Endothelial cell (in vitro differentiated cells): ENCODE results near the gene KCNE3. TPM values are rescaled to one million over a fixed set of nuclear protein-coding genes. Genes with fewer than 3 reads are reported as not detected.

Experiments
- DNase-seq: peaks from one replicate; pipeline ENCODE4 v3.0.0; 2021; ENCODE audit warnings: low spot score
- H3K27ac Mint-ChIP-seq: one replicate; pipeline ENCODE4 v1.8.0; 2021; ENCODE audit warnings: mixed read lengths, inconsistent platforms; ENCODE audit not compliant: unreplicated experiment
- H3K27me3 Mint-ChIP-seq: one replicate; pipeline ENCODE4 v1.8.0; 2021; ENCODE audit warnings: mild to moderate bottlenecking, moderate library complexity, mixed read lengths, inconsistent platforms; ENCODE audit not compliant: unreplicated experiment
- H3K36me3 Mint-ChIP-seq: one replicate; pipeline ENCODE4 v1.8.0; 2021; ENCODE audit warnings: mild to moderate bottlenecking, low read depth, mixed read lengths, inconsistent platforms; ENCODE audit not compliant: unreplicated experiment
- H3K4me1 Mint-ChIP-seq: one replicate; pipeline ENCODE4 v1.8.0; 2021; ENCODE audit warnings: mild to moderate bottlenecking, mixed read lengths, inconsistent platforms; ENCODE audit not compliant: unreplicated experiment
- H3K4me3 Mint-ChIP-seq: one replicate; pipeline ENCODE4 v1.8.0; 2021; ENCODE audit warnings: mild to moderate bottlenecking, mixed read lengths, inconsistent platforms; ENCODE audit not compliant: unreplicated experiment
- H3K9me3 Mint-ChIP-seq: one replicate; pipeline ENCODE4 v1.8.0; 2021; ENCODE audit warnings: mixed read lengths, inconsistent platforms; ENCODE audit not compliant: unreplicated experiment
- CTCF ChIP-seq: fragments of 200-600 bp; sonication (generic); IDR thresholded peaks from one replicate; pipeline ENCODE4 v1.5.0; 2021; ENCODE audit warnings: antibody characterized with exemption; ENCODE audit not compliant: unreplicated experiment
- total RNA-seq: library from RNA; stranded (reverse); fragmentation: NEBNext Ultra II Directional; extraction: Animal tissue kit (Norgen Biotek cat#: 25700); gene quantifications from one replicate; pipeline ENCODE4 v1.2.1, GENCODE V29; 2021; ENCODE audit not compliant: unreplicated experiment

The KCNE3 gene
- total RNA-seq, 1 donor from 2014 or later: 29.4 TPM

GRCh38 chr11:74438681-74439080 is 28.7 kb downstream of the KCNE3 start:
- no peak for DNase-seq
- no peak overlapping the region for H3K27ac Mint-ChIP-seq
- no peaks in the 10 kb centered on the region for H3K36me3 Mint-ChIP-seq
- H3K9me3 Mint-ChIP-seq: no peaks in the 10 kb centered on the region
- no peak for TF ChIP-seq CTCF
- H3K27me3 Mint-ChIP-seq: no peaks in the 10 kb centered on the region
- H3K4me3 Mint-ChIP-seq: no peak overlapping the region
- H3K4me1 Mint-ChIP-seq: no peaks in the 10 kb centered on the region

GRCh38 chr11:74437441-74438042 is 29.8 kb downstream of the KCNE3 start:
- no peaks in the 10 kb centered on the region for H3K4me1 Mint-ChIP-seq
- no peak overlapping the region for H3K27ac Mint-ChIP-seq
- no peaks in the 10 kb centered on the region for H3K9me3 Mint-ChIP-seq
- DNase-seq: no peak
- TF ChIP-seq CTCF: no peak
- H3K4me3 Mint-ChIP-seq: no peak overlapping the region
- no peaks in the 10 kb centered on the region for H3K27me3 Mint-ChIP-seq
- H3K36me3 Mint-ChIP-seq: no peaks in the 10 kb centered on the region

GRCh38 chr11:74434528-74434927 is 32.8 kb downstream of the KCNE3 start:
- Mint-ChIP-seq H3K4me3 (no peak overlapping the region), H3K4me1 (no peaks in the 10 kb centered on the region), H3K27me3 (no peaks in the 10 kb centered on the region), H3K9me3 (no peaks in the 10 kb centered on the region), H3K36me3 (no peaks in the 10 kb centered on the region), H3K27ac (no peak overlapping the region)
- TF ChIP-seq CTCF: no peak
- DNase-seq: no peak

GRCh38 chr11:74429205-74429604 is 38.1 kb downstream of the KCNE3 start:
- Mint-ChIP-seq H3K27me3 (peaks cover under 1% of the 10 kb centered on the region), H3K4me1 (no peaks in the 10 kb centered on the region), H3K4me3 (no peak overlapping the region), H3K36me3 (no peaks in the 10 kb centered on the region), H3K9me3 (no peaks in the 10 kb centered on the region), H3K27ac (no peak overlapping the region)
- TF ChIP-seq CTCF: no peak
- no peak for DNase-seq

- no peaks in the 10 kb centered on the region for H3K9me3 Mint-ChIP-seq
- no peak for DNase-seq
- H3K4me1 Mint-ChIP-seq: no peaks in the 10 kb centered on the region
- no peak for TF ChIP-seq CTCF
- H3K27me3 Mint-ChIP-seq: peaks cover 1% of the 10 kb centered on the region
- no peak overlapping the region for H3K4me3 Mint-ChIP-seq
- H3K36me3 Mint-ChIP-seq: no peaks in the 10 kb centered on the region
- no peak overlapping the region for H3K27ac Mint-ChIP-seq
These were observed 39.9 kb downstream of the KCNE3 start for GRCh38 chr11:74427384-74427886.
